H9 (cell line): Measurements from ENCODE around the gene AP2A2. TPM values are rescaled to one million over a fixed set of nuclear protein-coding genes. Genes with fewer than 3 reads are reported as not detected.

Experiments
- DNase-seq: peaks from one replicate; pipeline ENCODE4 v3.0.0-alpha.2; 2017
- H2AFZ ChIP-seq: one replicate; pipeline ENCODE4 v1.6.1; 2013; ENCODE audit warnings: mild to moderate bottlenecking, low read length, control low read depth, moderate library complexity
- H2AK5ac ChIP-seq: 2 replicates; pipeline ENCODE4 v1.6.1; 2013; ENCODE audit warnings: low read length, control low read depth, mixed read lengths; ENCODE audit not compliant: insufficient read length
- H2BK120ac ChIP-seq: one replicate; pipeline ENCODE4 v1.6.1; 2013; ENCODE audit warnings: low read depth, mild to moderate bottlenecking, low read length, control low read depth, inconsistent platforms; ENCODE audit not compliant: poor library complexity, severe bottlenecking
- H2BK12ac ChIP-seq: 2 replicates; pipeline ENCODE4 v1.6.1; 2013; ENCODE audit warnings: low read length, control low read depth, mixed read lengths, low read depth; ENCODE audit not compliant: insufficient read length
- H2BK15ac ChIP-seq: 2 replicates; pipeline ENCODE4 v1.6.1; 2013; ENCODE audit warnings: low read depth, low read length, control low read depth
- H2BK20ac ChIP-seq: one replicate; pipeline ENCODE4 v1.6.1; 2013; ENCODE audit warnings: low read depth, mild to moderate bottlenecking, low read length, control low read depth, inconsistent platforms; ENCODE audit not compliant: poor library complexity, severe bottlenecking
- H2BK5ac ChIP-seq: 2 replicates; pipeline ENCODE4 v1.6.1; 2013; ENCODE audit warnings: low read length, control low read depth, mixed read lengths; ENCODE audit not compliant: insufficient read length
- H3K14ac ChIP-seq: 2 replicates; pipeline ENCODE4 v1.6.1; 2013; ENCODE audit warnings: low read length, control low read depth; ENCODE audit not compliant: insufficient read depth
- H3K18ac ChIP-seq: 2 replicates; pipeline ENCODE4 v1.6.1; 2013; ENCODE audit warnings: low read depth, mild to moderate bottlenecking, mixed read lengths, low read length, control low read depth; ENCODE audit not compliant: insufficient read length
- H3K23ac ChIP-seq: 2 replicates; pipeline ENCODE4 v1.6.1; 2013; ENCODE audit warnings: low read length, control low read depth, mixed read lengths, low read depth; ENCODE audit not compliant: insufficient read length
- H3K23me2 ChIP-seq: 2 replicates; pipeline ENCODE4 v1.6.1; 2013; ENCODE audit warnings: low read depth, mild to moderate bottlenecking, mixed read lengths, low read length, control low read depth; ENCODE audit not compliant: insufficient read length, poor library complexity, severe bottlenecking
- H3K27ac ChIP-seq: 2 replicates; pipeline ENCODE4 v1.5.1; 2013; ENCODE audit warnings: low read length, control low read depth, mixed read lengths, low read depth; ENCODE audit not compliant: insufficient read length
- H3K27me3 ChIP-seq: 2 replicates; pipeline ENCODE4 v1.6.1; 2013; ENCODE audit warnings: low read length, control low read depth, inconsistent platforms; ENCODE audit not compliant: insufficient read depth
- H3K4ac ChIP-seq: 2 replicates; pipeline ENCODE4 v1.6.1; 2013; ENCODE audit warnings: low read depth, mild to moderate bottlenecking, control low read depth, inconsistent platforms, low read length, moderate library complexity
- H3K4me1 ChIP-seq: 2 replicates; pipeline ENCODE4 v1.6.1; 2013; ENCODE audit warnings: low read length, control low read depth, inconsistent platforms; ENCODE audit not compliant: insufficient read depth
- H3K4me2 ChIP-seq: 2 replicates; pipeline ENCODE4 v1.6.1; 2013; ENCODE audit warnings: low read length, control low read depth, mixed read lengths; ENCODE audit not compliant: insufficient read length, insufficient read depth
- H3K56ac ChIP-seq: 2 replicates; pipeline ENCODE4 v1.6.1; 2013; ENCODE audit warnings: low read depth, mild to moderate bottlenecking, mixed read lengths, low read length, control low read depth; ENCODE audit not compliant: insufficient read length
- H3K79me1 ChIP-seq: 2 replicates; pipeline ENCODE4 v1.6.1; 2013; ENCODE audit warnings: low read depth, mild to moderate bottlenecking, moderate library complexity, low read length, control low read depth, inconsistent platforms; ENCODE audit not compliant: insufficient read depth, poor library complexity, severe bottlenecking
- H3K79me2 ChIP-seq: 2 replicates; pipeline ENCODE4 v1.6.1; 2013; ENCODE audit warnings: low read length, control low read depth, inconsistent platforms; ENCODE audit not compliant: insufficient read depth
- H3K9ac ChIP-seq: 2 replicates; pipeline ENCODE4 v1.6.1; 2013; ENCODE audit warnings: low read length, control low read depth, mixed read lengths; ENCODE audit not compliant: insufficient read length; ENCODE audit errors: extremely low read depth
- H3K9me3 ChIP-seq: one replicate; pipeline ENCODE4 v1.6.1; 2013; ENCODE audit warnings: low read depth, low read length, inconsistent platforms; ENCODE audit not compliant: control insufficient read depth
- H3T11ph ChIP-seq: one replicate; pipeline ENCODE4 v1.6.1; 2013; ENCODE audit warnings: mild to moderate bottlenecking, low read length, control low read depth, inconsistent platforms
- H4K20me1 ChIP-seq: one replicate; pipeline ENCODE4 v1.6.1; 2013; ENCODE audit not compliant: control insufficient read depth, insufficient read length, insufficient read depth
- H4K5ac ChIP-seq: 2 replicates; pipeline ENCODE4 v1.6.1; 2013; ENCODE audit warnings: low read depth, mild to moderate bottlenecking, mixed read lengths, low read length, control low read depth; ENCODE audit not compliant: insufficient read length
- H4K8ac ChIP-seq: replicated peaks from 2 replicates; pipeline ENCODE4 v1.6.1; 2013; ENCODE audit warnings: low read length, control low read depth, mixed read lengths, low read depth; ENCODE audit not compliant: insufficient read length
- H4K91ac ChIP-seq: 2 replicates; pipeline ENCODE4 v1.6.1; 2013; ENCODE audit warnings: low read depth, mild to moderate bottlenecking, moderate library complexity, mixed read lengths, low read length, control low read depth; ENCODE audit not compliant: insufficient read length
- H3K27ac Mint-ChIP-seq, 3 experiments: 2 replicates in 2 of 3; 3 replicates in 1 of 3; pipeline ENCODE4 v1.8.0; 2020 to 2021; ENCODE audit warnings: mixed read lengths in 3 of 3, mild to moderate bottlenecking in 1 of 3, moderate library complexity in 1 of 3
- H3K27me3 Mint-ChIP-seq: 2 replicates; pipeline ENCODE4 v1.8.0; 2021; ENCODE audit warnings: low read depth, mild to moderate bottlenecking, moderate library complexity, mixed read lengths
- H3K36me3 Mint-ChIP-seq, 3 experiments: 2 replicates in 2 of 3; 3 replicates in 1 of 3; pipeline ENCODE4 v1.8.0; 2020 to 2021; ENCODE audit warnings: low read depth in 3 of 3, mixed read lengths in 3 of 3; ENCODE audit not compliant: insufficient read depth in 1 of 3
- H3K4me1 Mint-ChIP-seq, 2 experiments: 2 replicates each; pipeline ENCODE4 v1.8.0; 2020; ENCODE audit warnings: mixed read lengths in 2 of 2
- H3K4me3 Mint-ChIP-seq, 2 experiments: 2 replicates in 1 of 2; 3 replicates in 1 of 2; pipeline ENCODE4 v1.8.0; 2020 to 2021; ENCODE audit warnings: mild to moderate bottlenecking in 2 of 2, mixed read lengths in 2 of 2, moderate library complexity in 1 of 2
- H3K9me3 Mint-ChIP-seq, 2 experiments: 2 replicates in 1 of 2; 3 replicates in 1 of 2; pipeline ENCODE4 v1.8.0; 2020; ENCODE audit warnings: mild to moderate bottlenecking in 2 of 2, mixed read lengths in 2 of 2, moderate library complexity in 1 of 2
- WGBS: extraction: QIAGEN DNeasy Blood & Tissue Kit; methylation state at CpG from one replicate; pipeline ENCODE4 v1.1.7; 2013; ENCODE audit warnings: missing lambda C conversion rate, low lambda C conversion rate, mixed read lengths; ENCODE audit not compliant: insufficient read length; ENCODE audit errors: extremely low coverage; 5-methylcytosine and 5-hydroxymethylcytosine counted together
- total RNA-seq: library from RNA; stranded (reverse); gene quantifications from 2 replicates; pipeline ENCODE4 v1.2.1, GENCODE V29; 2021
- TF ChIP-seq, protein P1 (sequence below): fragments of 200-600 bp; sonication (generic); conservative IDR thresholded peaks from 3 replicates; pipeline ENCODE4 v1.8.0; 2021; ENCODE audit warnings: antibody characterized with exemption, mild to moderate bottlenecking

Gene AP2A2
- total RNA-seq, 1 experiment from 2014 or later, result 53.7 TPM

DNA sequence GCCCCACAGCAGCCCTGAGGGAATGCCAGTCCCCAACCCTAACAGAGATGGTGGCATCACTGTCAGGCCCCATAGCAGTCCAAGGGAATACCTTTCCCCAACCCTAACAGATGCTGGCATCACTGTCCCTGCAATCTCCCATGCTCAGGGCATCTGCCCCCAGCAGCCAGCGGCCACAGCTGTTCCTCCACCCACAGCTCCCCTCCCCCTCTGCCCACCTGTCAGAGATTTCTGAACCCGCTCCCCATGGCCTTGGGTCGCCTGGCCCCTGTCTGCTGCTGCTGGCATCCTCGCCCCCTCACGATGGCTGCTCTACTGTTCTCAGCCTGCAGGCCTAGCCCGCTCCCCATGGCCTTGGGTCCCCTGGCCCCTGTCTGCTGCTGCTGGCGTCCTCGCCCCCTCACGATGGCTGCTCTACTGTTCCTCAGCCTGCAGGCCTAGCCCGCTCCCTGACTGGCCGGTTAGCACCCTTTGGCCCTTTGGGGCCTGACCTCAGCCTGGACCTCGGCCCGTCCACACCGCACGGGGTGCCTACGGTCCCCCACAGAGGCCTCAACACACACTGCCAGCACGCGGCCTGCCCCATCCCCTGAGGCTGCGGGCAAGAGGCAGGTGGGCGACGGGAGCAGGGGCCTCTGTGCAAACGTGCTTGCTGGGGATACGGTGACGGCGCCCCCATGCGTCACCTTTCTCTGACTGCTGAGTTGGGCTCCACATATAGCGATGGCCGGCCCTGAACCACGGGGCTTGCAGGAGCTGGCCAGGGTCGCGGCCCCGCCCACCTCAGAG, 35.8 kb upstream of the AP2A2 start:
- H3K27me3 ChIP-seq, result no peaks in the 10 kb centered on the region
- no peak overlapping the region for H4K5ac ChIP-seq
- H3K4me1 Mint-ChIP-seq, result peaks cover 5 to 15% of the 10 kb centered on the region in 2 experiments
- H2AK5ac ChIP-seq, result no peak overlapping the region
- H3K4me1 ChIP-seq, result no peaks in the 10 kb centered on the region
- no peak overlapping the region for H3K9ac ChIP-seq
- H4K8ac ChIP-seq, result no peak overlapping the region
- H4K20me1 ChIP-seq, result peaks cover 2% of the 10 kb centered on the region
- H2BK5ac ChIP-seq, result no peak overlapping the region
- no peaks in the 10 kb centered on the region for H3K23me2 ChIP-seq
- H3K4me3 Mint-ChIP-seq, result no peak overlapping the region
- H3K79me2 ChIP-seq, result no peaks in the 10 kb centered on the region
- H3K23ac ChIP-seq, result no peak overlapping the region
- H3K14ac ChIP-seq, result no peak overlapping the region; the same call in 1 of the 2 replicates
- no peak overlapping the region for H3K56ac ChIP-seq
- H2BK20ac ChIP-seq, result no peak overlapping the region
- no peak overlapping the region for H3T11ph ChIP-seq
- peak; percentile 73 for DNase-seq
- WGBS, result no CpG with 5 or more reads among the region's 32 CpGs
- H3K79me1 ChIP-seq, result no peaks in the 10 kb centered on the region
- H3K18ac ChIP-seq, result no peak overlapping the region
- H3K9me3 Mint-ChIP-seq, result no peaks in the 10 kb centered on the region
- no peak overlapping the region for H3K4ac ChIP-seq
- H4K91ac ChIP-seq, result no peak overlapping the region
- no peak overlapping the region for H2AFZ ChIP-seq
- no peak overlapping the region for H3K4me2 ChIP-seq
- peaks cover 16 to 31% (median 29%) of the 10 kb centered on the region in 3 experiments for H3K36me3 Mint-ChIP-seq
- peak overlapping the region in 1 of 3 experiments; percentile 25; a peak in 2 of 7 replicates for H3K27ac Mint-ChIP-seq
- no peak overlapping the region for H2BK12ac ChIP-seq
- no peak overlapping the region for H2BK15ac ChIP-seq
- H3K27me3 Mint-ChIP-seq, result no peaks in the 10 kb centered on the region
- H3K27ac ChIP-seq, result no peak overlapping the region
- no peaks in the 10 kb centered on the region for H3K9me3 ChIP-seq
- H2BK120ac ChIP-seq, result no peak overlapping the region
- TF ChIP-seq, protein P1, sequence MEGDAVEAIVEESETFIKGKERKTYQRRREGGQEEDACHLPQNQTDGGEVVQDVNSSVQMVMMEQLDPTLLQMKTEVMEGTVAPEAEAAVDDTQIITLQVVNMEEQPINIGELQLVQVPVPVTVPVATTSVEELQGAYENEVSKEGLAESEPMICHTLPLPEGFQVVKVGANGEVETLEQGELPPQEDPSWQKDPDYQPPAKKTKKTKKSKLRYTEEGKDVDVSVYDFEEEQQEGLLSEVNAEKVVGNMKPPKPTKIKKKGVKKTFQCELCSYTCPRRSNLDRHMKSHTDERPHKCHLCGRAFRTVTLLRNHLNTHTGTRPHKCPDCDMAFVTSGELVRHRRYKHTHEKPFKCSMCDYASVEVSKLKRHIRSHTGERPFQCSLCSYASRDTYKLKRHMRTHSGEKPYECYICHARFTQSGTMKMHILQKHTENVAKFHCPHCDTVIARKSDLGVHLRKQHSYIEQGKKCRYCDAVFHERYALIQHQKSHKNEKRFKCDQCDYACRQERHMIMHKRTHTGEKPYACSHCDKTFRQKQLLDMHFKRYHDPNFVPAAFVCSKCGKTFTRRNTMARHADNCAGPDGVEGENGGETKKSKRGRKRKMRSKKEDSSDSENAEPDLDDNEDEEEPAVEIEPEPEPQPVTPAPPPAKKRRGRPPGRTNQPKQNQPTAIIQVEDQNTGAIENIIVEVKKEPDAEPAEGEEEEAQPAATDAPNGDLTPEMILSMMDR, result peak; percentile 32; the same call in 2 of the 3 replicates
